K562 (cell line): Measurements from ENCODE around the gene NRXN2. TPM values are rescaled to one million over a fixed set of nuclear protein-coding genes. Genes with fewer than 3 reads are reported as not detected.
A peak's percentile ranks its signal among the peaks of the same experiment; 100 is the strongest.

Experiments used
- ATAC-seq: fragments of 200-7000 bp; cut with Tn5 transposase; 3 replicates; pipeline ENCODE4 v1.9.1; 2020; ENCODE audit warnings: moderate library complexity
- BruUV-seq: library from RNA; stranded (reverse); fragments of 400-500 nt; replicated peaks from 2 replicates; lab custom pipeline; 2021; lab: Mats Ljungman, UMichigan
- CTCF ChIA-PET: fragments of 300-600 bp; formaldehyde crosslinking; extraction: SDS; loops from one replicate; lab custom pipeline; 2021; ENCODE audit warnings: low intra/inter-chr PET ratio; lab: Yijun Ruan, JAX
- POLR2A ChIA-PET: fragments of 300-600, 350-650 bp; sonication (Branson Sonifier 250); formaldehyde crosslinking; extraction: SDS; loops from one replicate; lab custom pipeline; 2021; ENCODE audit warnings: antibody characterized with exemption, inconsistent platforms; lab: Yijun Ruan, JAX
- DNase-seq, 4 experiments: peaks; one replicate each; pipeline versions ENCODE4 v3.0.0 to v3.0.0-alpha.2; 2011 to 2018; ENCODE audit warnings: low spot score in 3 of 4, mixed read lengths in 3 of 4; ENCODE audit errors: extremely low read depth in 1 of 4
- FAIRE-seq: peaks from 2 replicates; lab custom pipeline; 2011; peaks lifted over from hg19 to GRCh38; lab: Jason Lieb, UNC
- H2AFZ ChIP-seq: 2 replicates; pipeline ENCODE4 v1.6.0; 2011; ENCODE audit warnings: low read depth, low read length, control low read depth, inconsistent platforms
- H3K27ac ChIP-seq: fragments of 200-600 bp; 3 replicates; pipeline ENCODE4 v1.8.0; 2011; ENCODE audit warnings: low read depth, mild to moderate bottlenecking, control low read depth, inconsistent platforms, low read length, moderate library complexity, mixed read lengths; ENCODE audit errors: extremely low read depth
- H3K27me3 ChIP-seq, 2 experiments: fragments of 300-600 bp in 1 of 2; 2 replicates in 1 of 2; 3 replicates in 1 of 2; pipeline versions ENCODE4 v1.6.0 to v1.8.0; 2011; ENCODE audit warnings: inconsistent platforms in 2 of 2, low read length in 2 of 2, mild to moderate bottlenecking in 1 of 2, mixed read lengths in 1 of 2, moderate library complexity in 1 of 2; ENCODE audit not compliant: control insufficient read depth in 2 of 2, insufficient read depth in 2 of 2
- H3K36me3 ChIP-seq: fragments of 300-600 bp; 3 replicates; pipeline ENCODE4 v1.8.0; 2011; ENCODE audit warnings: mild to moderate bottlenecking, low read length, inconsistent platforms; ENCODE audit not compliant: control insufficient read depth, insufficient read depth
- H3K4me1 ChIP-seq, 2 experiments: fragments of 200-600 bp in 1 of 2; replicated peaks in 1 of 2; 2 replicates in 1 of 2; 3 replicates in 1 of 2; pipeline versions ENCODE4 v1.5.1 to v1.8.0; 2011; ENCODE audit warnings: inconsistent platforms in 2 of 2, low read length in 2 of 2, mild to moderate bottlenecking in 1 of 2, mixed read lengths in 1 of 2, moderate library complexity in 1 of 2; ENCODE audit not compliant: control insufficient read depth in 2 of 2, insufficient read depth in 2 of 2
- H3K4me2 ChIP-seq: 2 replicates; pipeline ENCODE4 v1.6.1; 2011; ENCODE audit warnings: low read length, control low read depth, inconsistent platforms, mixed read lengths; ENCODE audit not compliant: insufficient read depth
- H3K4me3 ChIP-seq: fragments of 200-600 bp; sonication (generic), shearing (Covaris generic); 2 replicates; pipeline ENCODE4 v1.5.1; 2016; ENCODE audit warnings: control low read depth, inconsistent platforms
- H3K79me2 ChIP-seq: fragments of 200-600 bp; 3 replicates; pipeline ENCODE4 v1.8.0; 2011; ENCODE audit warnings: low read length, inconsistent platforms; ENCODE audit not compliant: control insufficient read depth, insufficient read depth
- H3K9ac ChIP-seq, 2 experiments: 2 replicates each; pipeline versions ENCODE4 v1.6.0 to v1.6.1; 2011; ENCODE audit warnings: low read depth in 2 of 2, low read length in 2 of 2, control low read depth in 1 of 2, inconsistent platforms in 1 of 2, mild to moderate bottlenecking in 1 of 2, mixed read lengths in 1 of 2; ENCODE audit not compliant: insufficient read depth in 1 of 2
- H3K9me1 ChIP-seq: one replicate; pipeline ENCODE4 v1.6.0; 2011; ENCODE audit warnings: inconsistent platforms, mild to moderate bottlenecking, low read length, moderate library complexity; ENCODE audit not compliant: control insufficient read depth, insufficient read depth
- H3K9me3 ChIP-seq: replicated peaks from 2 replicates; pipeline ENCODE4 v1.5.1; 2011; ENCODE audit warnings: low read depth, low read length, inconsistent platforms; ENCODE audit not compliant: control insufficient read depth, insufficient read depth
- H4K20me1 ChIP-seq: replicated peaks from 2 replicates; pipeline ENCODE4 v1.6.1; 2011; ENCODE audit warnings: low read length, inconsistent platforms, mixed read lengths; ENCODE audit not compliant: control insufficient read depth, insufficient read depth
- E2F3 ChIP-seq: fragments of 250-450 bp; sonication (Bioruptor Pico); IDR thresholded peaks from 2 replicates; pipeline ENCODE4 v1.4.0; 2020; ENCODE audit warnings: mild to moderate bottlenecking
- FOXM1 ChIP-seq, 2 experiments: fragments of 450-650 bp in 1 of 2; sonication (generic) in 1 of 2; formaldehyde crosslinking in 1 of 2; IDR thresholded peaks; 2 replicates each; pipeline versions ENCODE4 v1.6.1 to v1.9.0; 2017 to 2022; ENCODE audit warnings: low read depth in 2 of 2, mild to moderate bottlenecking in 2 of 2, missing genetic modification reagents in 1 of 2, moderate library complexity in 1 of 2
- KDM5B ChIP-seq: fragments of 200-600 bp; sonication (generic); IDR thresholded peaks from 2 replicates; pipeline ENCODE4 v1.6.1; 2012; ENCODE audit warnings: low read depth, mild to moderate bottlenecking, moderate library complexity, low read length, control low read depth, inconsistent platforms; ENCODE audit not compliant: insufficient replicate concordance
- POLR3G ChIP-seq: IDR thresholded peaks from 2 replicates; pipeline ENCODE4 v1.6.1; 2011; ENCODE audit not compliant: insufficient read length, insufficient replicate concordance; ENCODE audit errors: extremely low read depth
- TAF7 ChIP-seq: fragments of 450-650 bp; IDR thresholded peaks from 2 replicates; pipeline ENCODE4 v1.6.1; 2016; ENCODE audit warnings: missing genetic modification characterization, missing compliant biosample characterization
- TBL1XR1 ChIP-seq, 2 experiments: IDR thresholded peaks; 2 replicates each; pipeline ENCODE4 v1.6.1; 2012; ENCODE audit warnings: improper control_type of control experiment in 2 of 2, low read length in 2 of 2, mild to moderate bottlenecking in 1 of 2
- THRA ChIP-seq: fragments of 450-650 bp; IDR thresholded peaks from 2 replicates; pipeline ENCODE4 v1.6.1; 2017; ENCODE audit warnings: mild to moderate bottlenecking, moderate library complexity
- WHSC1 ChIP-seq: IDR thresholded peaks from one replicate; pipeline ENCODE4 v1.6.1; 2012; ENCODE audit warnings: low read length, control low read depth, inconsistent platforms
- ZKSCAN3 ChIP-seq: fragments of 250-450 bp; sonication (Bioruptor Pico); IDR thresholded peaks from 2 replicates; pipeline ENCODE4 v1.4.0; 2020
- ZNF224 ChIP-seq: sonication (generic); formaldehyde crosslinking; IDR thresholded peaks from 2 replicates; pipeline ENCODE4 v1.8.0; 2022; ENCODE audit warnings: mild to moderate bottlenecking, missing genetic modification reagents
- ZNF316 ChIP-seq: fragments of 450-650 bp; IDR thresholded peaks from 2 replicates; pipeline ENCODE4 v1.6.1; 2016
- WGBS: fragments of 100-300 bp; shearing (Covaris generic); methylation state at CpG from one replicate; pipeline ENCODE4 v1.1.6; 2016; ENCODE audit warnings: low coverage, mixed read lengths; ENCODE audit not compliant: insufficient coverage; ENCODE audit errors: missing lambda C conversion rate; 5-methylcytosine and 5-hydroxymethylcytosine counted together
- in situ Hi-C: fragments of 300-500 bp; cut with MboI; formaldehyde crosslinking; loops from 4 replicates; pipeline ENCODE4 v1.15.0; 2018; ENCODE audit warnings: inconsistent platforms, mixed read lengths
- intact Hi-C: fragments of 100-400 bp; cut with micrococcal nuclease; formaldehyde crosslinking; loops from 2 replicates; pipeline ENCODE4 v1.14.2; 2022
- polyA plus RNA-seq, 8 experiments: library from polyadenylated mRNA; depleted of rRNA in 4 of 8; stranded (reverse) in 5 of 8; unstranded in 3 of 8; fragments of >200 nt; fragmentation: Nextera tagmentation in 2 of 8; fragmentation: Illumina TruSeq in 1 of 8; extraction: Ambion mirVana in 2 of 8; extraction: Trizol in 1 of 8; gene quantifications; 2 replicates each; pipeline versions ENCODE4 v1.2.1 to v1.2.3, GENCODE V29; 2011 to 2014; ENCODE audit warnings: inconsistent platforms in 1 of 8, missing spikeins in 1 of 8
- total RNA-seq, 7 experiments: library from RNA; depleted of rRNA in 6 of 7; stranded (reverse); fragments of >200 nt in 6 of 7; fragmentation: Illumina TruSeq in 2 of 7; extraction: Trizol in 2 of 7; gene quantifications; 2 replicates each; pipeline versions ENCODE4 v1.2.1 to v1.2.3, GENCODE V29; 2011 to 2021; ENCODE audit warnings: low replicate concordance in 1 of 7

NRXN2 gene
- total and polyA plus RNA-seq, 9 of the 15 experiments (the other 6 are each of a cell fraction or from before 2014, with no cell fraction given) = 0.07 to 0.47 (median 0.15) TPM; not detected in 4

GRCh38 chr11:64734811-64735724 lies 12.1 kb upstream of the NRXN2 start:
- peak overlapping the region in 1 of 2 experiments; percentile 71; a peak in 2 of 4 replicates for H3K9ac ChIP-seq
- FAIRE-seq (no peak), DNase-seq (no peak), ATAC-seq (no peak; the same call in 2 of the 3 replicates)
- no peak overlapping the region for H3K27ac ChIP-seq
- H3K4me1 ChIP-seq = peaks cover 0 to 21% of the 10 kb centered on the region in 2 experiments; a peak in 4 of 5 replicates
- no peaks in the 10 kb centered on the region for H3K9me3 ChIP-seq
- H4K20me1 ChIP-seq = no peaks in the 10 kb centered on the region
- H3K4me2 ChIP-seq = no peak overlapping the region
- no peaks in the 10 kb centered on the region for H3K9me1 ChIP-seq
- H3K36me3 ChIP-seq = no peaks in the 10 kb centered on the region
- in situ Hi-C loops = loop anchor here (5.0 kb wide), 1 partner anchor 73 kb away; no protein-coding TSS in a partner anchor
- WGBS = 28% methylated on average over 21 of the region's 23 CpGs
- H3K4me3 ChIP-seq = no peak overlapping the region
- ChIA-PET POLR2A (interaction anchor here (0.5 to 1.2 kb wide), 3 partner anchors 18 to 57 kb away, joined by 3 to 5 read pairs (median 3); no protein-coding TSS in a partner anchor), CTCF (interaction anchor here (0.7 kb wide), 1 partner anchor 285 kb away, joined by 4 read pairs; no protein-coding TSS in a partner anchor)
- no peaks in the 10 kb centered on the region for H3K79me2 ChIP-seq
- H3K27me3 ChIP-seq = peaks cover 0 to 3% of the 10 kb centered on the region in 2 experiments; a peak in 2 of 5 replicates
- intact Hi-C loops = no loop called here
- no TSS peak for BruUV-seq
- TF ChIP-seq WHSC1 (no peak), TAF7 (tag) (no peak), E2F3 (CRISPR knock-in tag) (no peak), THRA (no peak), ZKSCAN3 (CRISPR knock-in tag) (no peak), ZNF224 (no peak), KDM5B (no peak), ZNF316 (no peak), FOXM1 (IDR thresholded peaks at IDR 0.05; ENCODE audit: low read depth) (no peak), FOXM1 (CRISPR knock-in tag; IDR thresholded peaks at IDR 0.05; ENCODE audit: low read depth) (no peak), POLR3G (no peak), TBL1XR1 (IDR thresholded peaks at IDR 0.05; ENCODE audit: low read length in 2 of 2) (no peak)
- H2AFZ ChIP-seq = no peak overlapping the region
